HEK293 (cell line): ENCODE measurements around the gene MYLK.

Experiments used
- CTCF ChIP-seq: fragments of 450-650 bp; formaldehyde crosslinking; IDR thresholded peaks from 2 replicates; pipeline ENCODE4 v1.5.1; 2016; ENCODE audit warnings: missing biosample characterization, missing genetic modification characterization
- GLI4 ChIP-seq: fragments of 450-650 bp; formaldehyde crosslinking; IDR thresholded peaks from 2 replicates; pipeline ENCODE4 v1.5.1; 2016; ENCODE audit warnings: missing biosample characterization, missing genetic modification characterization
- YY1 ChIP-seq: fragments of 450-650 bp; formaldehyde crosslinking; IDR thresholded peaks from 2 replicates; pipeline ENCODE4 v1.5.1; 2018; ENCODE audit warnings: missing biosample characterization, missing genetic modification characterization
- ZBTB10 ChIP-seq: fragments of 450-650 bp; formaldehyde crosslinking; IDR thresholded peaks from 2 replicates; pipeline ENCODE4 v1.5.1; 2016; ENCODE audit warnings: missing biosample characterization, missing genetic modification characterization
- ZBTB8A ChIP-seq: fragments of 450-650 bp; formaldehyde crosslinking; IDR thresholded peaks from 2 replicates; pipeline ENCODE4 v1.5.1; 2016; ENCODE audit warnings: missing biosample characterization, missing genetic modification characterization
- ZNF174 ChIP-seq: fragments of 450-650 bp; formaldehyde crosslinking; IDR thresholded peaks from 2 replicates; pipeline ENCODE4 v1.5.0; 2017; ENCODE audit warnings: missing biosample characterization, mild to moderate bottlenecking, missing genetic modification characterization
- ZNF202 ChIP-seq: fragments of 450-650 bp; formaldehyde crosslinking; IDR thresholded peaks from 2 replicates; pipeline ENCODE4 v1.5.1; 2016; ENCODE audit warnings: missing biosample characterization, missing genetic modification characterization, borderline replicate concordance
- ZNF311 ChIP-seq: fragments of 450-650 bp; formaldehyde crosslinking; IDR thresholded peaks from 2 replicates; pipeline ENCODE4 v1.5.1; 2017; ENCODE audit warnings: missing biosample characterization, missing genetic modification characterization, borderline replicate concordance
- ZNF561 ChIP-seq: fragments of 450-650 bp; IDR thresholded peaks from 2 replicates; pipeline ENCODE4 v1.5.1; 2018; ENCODE audit warnings: missing biosample characterization, missing genetic modification characterization, borderline replicate concordance
- TF ChIP-seq, protein P1 (sequence below): fragments of 450-650 bp; formaldehyde crosslinking; IDR thresholded peaks from 2 replicates; pipeline ENCODE4 v1.5.1; 2016; ENCODE audit warnings: missing biosample characterization, missing genetic modification characterization

- no peak for TF ChIP-seq ZNF174 (tag by site-specific recombination)
- TF ChIP-seq CTCF = no peak
- TF ChIP-seq ZNF311 (tag by site-specific recombination) = no peak
- TF ChIP-seq, protein P1, sequence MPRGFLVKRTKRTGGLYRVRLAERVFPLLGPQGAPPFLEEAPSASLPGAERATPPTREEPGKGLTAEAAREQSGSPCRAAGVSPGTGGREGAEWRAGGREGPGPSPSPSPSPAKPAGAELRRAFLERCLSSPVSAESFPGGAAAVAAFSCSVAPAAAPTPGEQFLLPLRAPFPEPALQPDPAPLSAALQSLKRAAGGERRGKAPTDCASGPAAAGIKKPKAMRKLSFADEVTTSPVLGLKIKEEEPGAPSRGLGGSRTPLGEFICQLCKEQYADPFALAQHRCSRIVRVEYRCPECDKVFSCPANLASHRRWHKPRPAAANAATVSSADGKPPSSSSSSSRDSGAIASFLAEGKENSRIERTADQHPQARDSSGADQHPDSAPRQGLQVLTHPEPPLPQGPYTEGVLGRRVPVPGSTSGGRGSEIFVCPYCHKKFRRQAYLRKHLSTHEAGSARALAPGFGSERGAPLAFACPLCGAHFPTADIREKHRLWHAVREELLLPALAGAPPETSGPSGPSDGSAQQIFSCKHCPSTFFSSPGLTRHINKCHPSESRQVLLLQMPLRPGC (tag by site-specific recombination) = no peak
- TF ChIP-seq ZBTB8A (tag by site-specific recombination) = no peak
- no peak for TF ChIP-seq ZNF561 (tag by site-specific recombination)
- TF ChIP-seq ZBTB10 (tag by site-specific recombination) = no peak
- no peak for TF ChIP-seq YY1 (tag by site-specific recombination)
- TF ChIP-seq ZNF202 (tag by site-specific recombination) = no peak
- no peak for TF ChIP-seq GLI4 (tag by site-specific recombination)
Measured at GRCh38 chr3:123880998-123881561, 3.1 kb downstream of the MYLK start.
